Tibial nerve (tissue), 4 donors: Measurements from ENCODE around the gene OSBPL6. TPM values are rescaled to one million over a fixed set of nuclear protein-coding genes. Genes with fewer than 3 reads are reported as not detected.

Source experiments
- DNase-seq, 2 donors: peaks; one replicate each; pipeline ENCODE4 v3.0.0-alpha.2; 2019; ENCODE audit warnings: low spot score in 2 of 2
- H3K27ac ChIP-seq, 4 donors: fragments of 200-600 bp; sonication (generic) in 3 of 4; one replicate each; pipeline ENCODE4 v1.5.1; 2017 to 2019; ENCODE audit warnings: mild to moderate bottlenecking in 1 of 4
- H3K27me3 ChIP-seq, 2 donors: fragments of 200-600 bp; sonication (generic) in 1 of 2; one replicate each; pipeline versions ENCODE4 v1.5.1 to v1.6.0; 2017 to 2019
- H3K36me3 ChIP-seq, 3 donors: fragments of 200-600 bp; sonication (generic); one replicate each; pipeline ENCODE4 v1.5.1; 2018 to 2019
- H3K4me1 ChIP-seq, 4 donors: fragments of 200-600 bp; sonication (generic) in 3 of 4; one replicate each; pipeline ENCODE4 v1.5.1; 2017 to 2019
- H3K4me3 ChIP-seq, 4 donors: fragments of 200-600 bp; sonication (generic) in 3 of 4; one replicate each; pipeline ENCODE4 v1.5.1; 2017 to 2019; ENCODE audit warnings: mild to moderate bottlenecking in 1 of 4, moderate library complexity in 1 of 4
- H3K9me3 ChIP-seq, 4 donors: fragments of 200-600 bp; sonication (generic) in 3 of 4; one replicate each; pipeline ENCODE4 v1.5.1; 2017 to 2019
- EP300 ChIP-seq, 2 donors: sonication (generic); formaldehyde crosslinking; IDR thresholded peaks; one replicate each; pipeline ENCODE4 v1.6.1; 2017; ENCODE audit warnings: antibody characterized with exemption in 2 of 2, mild to moderate bottlenecking in 1 of 2
- POLR2A ChIP-seq, 2 donors: fragments of 450-650 bp; IDR thresholded peaks; one replicate each; pipeline ENCODE4 v1.6.1; 2017; ENCODE audit warnings: antibody characterized with exemption in 2 of 2, mild to moderate bottlenecking in 2 of 2, moderate library complexity in 2 of 2
- WGBS, 2 donors: methylation state at CpG; one replicate each; pipeline ENCODE4 v1.1.5; 2018; 5-methylcytosine and 5-hydroxymethylcytosine counted together
- total RNA-seq, 4 donors: library from RNA; depleted of rRNA; stranded (reverse); fragments of >200 nt; gene quantifications; one replicate each; pipeline ENCODE4 v1.1.0, GENCODE V29; 2016
- TF ChIP-seq, protein P1 (sequence below), 5 experiments: fragments of 200-600 bp in 3 of 5; fragments of 450-650 bp in 2 of 5; sonication (generic) in 3 of 5; IDR thresholded peaks; one replicate each; pipeline ENCODE4 v1.5.1; 2016 to 2019; ENCODE audit warnings: antibody characterized with exemption in 5 of 5, mild to moderate bottlenecking in 3 of 5, moderate library complexity in 2 of 5

The OSBPL6 gene
- total RNA-seq, 4 donors from 2014 or later = 0.66 to 3.1 (median 1.6) TPM

GRCh38 chr2:178223806-178224205 is 29.5 kb downstream of the OSBPL6 start:
- Histone ChIP-seq H3K9me3 (no peaks in the 10 kb centered on the region), H3K4me3 (no peak overlapping the region), H3K4me1 (no peaks in the 10 kb centered on the region), H3K27ac (no peak overlapping the region), H3K36me3 (no peaks in the 10 kb centered on the region), H3K27me3 (peaks cover 0 to 3% of the 10 kb centered on the region in 2 donors)
- no peak for TF ChIP-seq POLR2A (IDR thresholded peaks at IDR 0.05)
- TF ChIP-seq, protein P1, sequence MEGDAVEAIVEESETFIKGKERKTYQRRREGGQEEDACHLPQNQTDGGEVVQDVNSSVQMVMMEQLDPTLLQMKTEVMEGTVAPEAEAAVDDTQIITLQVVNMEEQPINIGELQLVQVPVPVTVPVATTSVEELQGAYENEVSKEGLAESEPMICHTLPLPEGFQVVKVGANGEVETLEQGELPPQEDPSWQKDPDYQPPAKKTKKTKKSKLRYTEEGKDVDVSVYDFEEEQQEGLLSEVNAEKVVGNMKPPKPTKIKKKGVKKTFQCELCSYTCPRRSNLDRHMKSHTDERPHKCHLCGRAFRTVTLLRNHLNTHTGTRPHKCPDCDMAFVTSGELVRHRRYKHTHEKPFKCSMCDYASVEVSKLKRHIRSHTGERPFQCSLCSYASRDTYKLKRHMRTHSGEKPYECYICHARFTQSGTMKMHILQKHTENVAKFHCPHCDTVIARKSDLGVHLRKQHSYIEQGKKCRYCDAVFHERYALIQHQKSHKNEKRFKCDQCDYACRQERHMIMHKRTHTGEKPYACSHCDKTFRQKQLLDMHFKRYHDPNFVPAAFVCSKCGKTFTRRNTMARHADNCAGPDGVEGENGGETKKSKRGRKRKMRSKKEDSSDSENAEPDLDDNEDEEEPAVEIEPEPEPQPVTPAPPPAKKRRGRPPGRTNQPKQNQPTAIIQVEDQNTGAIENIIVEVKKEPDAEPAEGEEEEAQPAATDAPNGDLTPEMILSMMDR (IDR thresholded peaks at IDR 0.05) = no peak
- 67 to 68% methylated on average over 4 of the region's 4 CpGs for WGBS, 2 donors
- DNase-seq = no peak

DNA sequence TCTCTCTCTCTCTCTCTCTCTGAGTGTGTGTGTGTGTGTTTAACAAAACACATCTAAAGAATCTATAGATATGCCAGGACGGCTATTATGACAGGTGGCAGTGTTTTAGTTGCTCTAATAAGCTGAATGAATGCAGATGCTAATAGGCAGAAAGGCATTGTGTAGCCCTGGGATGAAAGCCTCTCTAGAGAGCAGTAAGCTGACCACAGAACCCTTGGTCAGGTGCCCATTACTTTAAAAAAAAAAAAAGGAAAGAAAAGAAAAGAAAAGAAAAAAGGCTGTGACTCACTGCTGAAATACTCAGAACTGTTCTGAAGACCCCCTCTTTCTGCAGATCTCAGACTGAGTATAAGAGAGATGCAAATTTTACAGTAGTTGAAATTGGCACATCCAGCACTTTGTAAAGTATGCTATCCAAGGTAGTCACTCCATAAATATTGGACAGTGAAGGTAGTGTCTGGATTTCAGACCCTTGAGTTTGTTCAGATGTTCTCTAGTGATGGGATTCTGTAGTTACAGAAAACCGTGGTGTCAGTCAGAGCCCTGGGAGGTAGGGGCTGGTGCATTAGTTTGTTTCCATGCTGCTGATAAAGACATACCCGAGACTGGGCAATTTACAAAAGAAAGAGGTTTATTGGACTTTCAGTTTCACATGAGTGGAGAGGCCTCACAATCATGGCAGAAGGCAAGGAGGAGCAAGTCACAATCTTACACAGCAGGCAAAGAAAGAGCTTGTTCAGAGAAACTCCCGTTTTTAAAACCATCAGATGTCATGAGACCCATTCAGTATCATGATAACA is 30.9 kb downstream of the OSBPL6 start:
- no peak overlapping the region for H3K4me3 ChIP-seq
- H3K9me3 ChIP-seq = no peaks in the 10 kb centered on the region
- H3K27me3 ChIP-seq = peaks cover 0 to 3% of the 10 kb centered on the region in 2 donors
- no peaks in the 10 kb centered on the region for H3K4me1 ChIP-seq
- no peak overlapping the region for H3K27ac ChIP-seq
- no peak for TF ChIP-seq POLR2A (IDR thresholded peaks at IDR 0.05)
- no peak for DNase-seq
- WGBS, 2 donors = 47 to 58% methylated on average over 4 of the region's 4 CpGs
- no peaks in the 10 kb centered on the region for H3K36me3 ChIP-seq

DNA sequence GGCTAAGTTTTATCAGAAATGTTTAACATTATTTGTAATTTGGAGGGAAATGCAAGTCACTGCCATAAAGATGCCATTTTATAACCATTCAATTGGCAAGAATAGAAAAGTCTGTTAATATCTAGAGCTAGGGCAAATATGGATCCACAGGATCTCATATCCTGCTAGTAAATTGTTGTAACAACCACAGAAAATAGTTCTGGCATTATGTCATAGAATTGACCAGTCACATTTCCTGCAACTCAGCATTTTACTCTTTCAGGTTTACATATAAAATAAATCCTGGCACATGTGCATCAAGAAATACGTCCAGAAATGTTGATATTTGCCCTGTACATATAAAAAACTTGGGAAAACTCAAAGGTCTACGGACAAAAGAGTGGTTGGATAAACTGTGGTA is 32.9 kb downstream of the OSBPL6 start:
- Histone ChIP-seq H3K27me3 (no peaks in the 10 kb centered on the region), H3K9me3 (no peaks in the 10 kb centered on the region), H3K4me3 (no peak overlapping the region), H3K27ac (no peak overlapping the region), H3K36me3 (no peaks in the 10 kb centered on the region), H3K4me1 (no peaks in the 10 kb centered on the region)
- WGBS, 2 donors = 70 to 71% methylated on average over 2 of the region's 2 CpGs
- TF ChIP-seq POLR2A (IDR thresholded peaks at IDR 0.05) (no peak), EP300 (IDR thresholded peaks at IDR 0.05) (no peak)
- TF ChIP-seq, protein P1 (IDR thresholded peaks at IDR 0.05) = no peak
- DNase-seq = no peak

DNA sequence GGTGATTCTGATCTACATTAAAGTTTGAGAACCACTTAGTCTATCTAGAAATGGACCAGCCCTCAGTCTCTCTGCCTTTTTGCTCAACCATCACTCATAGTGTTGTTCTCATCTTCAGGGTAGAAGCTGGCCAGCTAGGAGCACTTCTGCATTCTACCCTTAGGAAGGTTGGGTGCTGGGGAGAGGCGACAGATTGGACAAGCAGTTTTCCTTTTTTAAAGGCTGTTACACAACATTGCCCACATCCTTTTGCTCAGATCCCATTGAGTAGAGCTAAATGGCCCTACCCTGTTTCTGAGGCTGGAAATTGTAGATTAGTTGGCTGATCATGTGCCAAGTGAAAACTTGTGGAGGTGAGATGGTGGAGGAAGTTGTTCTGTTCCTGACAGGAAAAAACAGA is 35.6 kb downstream of the OSBPL6 start:
- no peaks in the 10 kb centered on the region for H3K4me1 ChIP-seq
- no peaks in the 10 kb centered on the region for H3K27me3 ChIP-seq
- H3K27ac ChIP-seq = no peak overlapping the region
- DNase-seq = no peak
- H3K36me3 ChIP-seq = no peaks in the 10 kb centered on the region
- TF ChIP-seq, protein P1 (IDR thresholded peaks at IDR 0.05) = no peak
- no peak for TF ChIP-seq POLR2A (IDR thresholded peaks at IDR 0.05)
- TF ChIP-seq EP300 (IDR thresholded peaks at IDR 0.05) = no peak
- no peak overlapping the region for H3K4me3 ChIP-seq
- 90% methylated on average over 1 of the region's 1 CpG for WGBS, 2 donors
- H3K9me3 ChIP-seq = no peaks in the 10 kb centered on the region

DNA sequence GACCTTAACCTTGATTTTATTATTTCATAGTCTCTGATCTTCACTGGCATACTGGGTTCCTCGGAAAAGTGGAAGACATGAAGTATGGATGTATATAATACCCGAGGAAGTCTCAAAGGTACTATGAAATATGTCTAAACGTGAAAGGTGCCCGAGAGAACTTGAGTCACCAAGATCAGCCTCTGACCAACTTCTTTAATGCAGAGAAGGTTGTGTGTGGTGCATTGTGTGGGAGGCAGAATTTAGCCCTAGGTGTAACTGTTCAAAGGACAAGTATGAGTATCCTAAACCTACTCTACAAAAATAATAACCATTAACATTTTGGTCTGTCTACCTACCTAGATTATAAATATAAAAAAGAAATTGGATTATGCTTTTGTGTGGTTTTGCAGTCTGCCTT is 36.1 kb downstream of the OSBPL6 start:
- TF ChIP-seq, protein P1 (IDR thresholded peaks at IDR 0.05) = no peak
- no peak for TF ChIP-seq EP300 (IDR thresholded peaks at IDR 0.05)
- no peak for TF ChIP-seq POLR2A (IDR thresholded peaks at IDR 0.05)
- H3K27me3 ChIP-seq = no peaks in the 10 kb centered on the region
- H3K9me3 ChIP-seq = no peaks in the 10 kb centered on the region
- H3K27ac ChIP-seq = no peak overlapping the region
- no peak overlapping the region for H3K4me3 ChIP-seq
- H3K36me3 ChIP-seq = no peaks in the 10 kb centered on the region
- DNase-seq = no peak
- WGBS, 2 donors = 76 to 86% methylated on average over 4 of the region's 4 CpGs
- no peaks in the 10 kb centered on the region for H3K4me1 ChIP-seq
